AG20443 (cell line): ENCODE measurements around the gene GPR155.
"Not testable (repeated sequence)": the region's sequence is repeated elsewhere in the genome, so short reads cannot be mapped to it uniquely, and the experiment has no call there.

ENCODE experiments used
- DNase-seq: peaks from one replicate; pipeline ENCODE4 v3.0.0; 2012; ENCODE audit warnings: low spot score, mixed read lengths

GPR155 gene

GRCh38 chr2:174438146-174438886 is 48.5 kb downstream of the GPR155 start:
- DNase-seq = no peak

GRCh38 chr2:174436351-174436750 is 50.5 kb downstream of the GPR155 start:
- DNase-seq = no peak

GRCh38 chr2:174431902-174432301 is 54.9 kb downstream of the GPR155 start:
- DNase-seq = no peak

GRCh38 chr2:174430066-174430465 is 56.8 kb downstream of the GPR155 start:
- DNase-seq = no peak

- DNase-seq = no peak
Measured at GRCh38 chr2:174428214-174428613, 58.6 kb downstream of the GPR155 start.

GRCh38 chr2:174412256-174412655 is 74.6 kb downstream of the GPR155 start:
- no peak for DNase-seq

- not testable (repeated sequence) for DNase-seq
Measured at GRCh38 chr2:174410039-174410438, 76.8 kb downstream of the GPR155 start.

- no peak for DNase-seq
Measured at GRCh38 chr2:174403628-174404027, 83.2 kb downstream of the GPR155 start.

GRCh38 chr2:174400853-174401252 is 86.0 kb downstream of the GPR155 start:
- no peak for DNase-seq

- no peak for DNase-seq
Measured at GRCh38 chr2:174399171-174399570, 87.7 kb downstream of the GPR155 start.

- DNase-seq = no peak
Measured at GRCh38 chr2:174397773-174398172, 89.1 kb downstream of the GPR155 start.

- peak; percentile 13 for DNase-seq
Measured at GRCh38 chr2:174395969-174396630, 90.7 kb downstream of the GPR155 start.

- DNase-seq = peak; percentile 90
Measured at GRCh38 chr2:174395284-174395968, 91.4 kb downstream of the GPR155 start, which contains the start of gene SCRN3. Gene SCRN3, plus strand, starts transcription at chr2:174395730. Its CDS starts 2,554 bp downstream, at chr2:174398284.

- DNase-seq = no peak
Measured at GRCh38 chr2:174392706-174393105, 94.1 kb downstream of the GPR155 start.

- not testable (repeated sequence) for DNase-seq
Measured at GRCh38 chr2:174390303-174390702, 96.5 kb downstream of the GPR155 start.

GRCh38 chr2:174389542-174389941 is 97.3 kb downstream of the GPR155 start:
- DNase-seq = no peak

- not testable (repeated sequence) for DNase-seq
Measured at GRCh38 chr2:174388706-174389105, 98.1 kb downstream of the GPR155 start.

GRCh38 chr2:174385201-174385600 is 101.6 kb downstream of the GPR155 start:
- DNase-seq = no peak

- no peak for DNase-seq
Measured at GRCh38 chr2:174383796-174384195, 103.0 kb downstream of the GPR155 start.
